Activated CD8-positive, alpha-beta memory T cell treated with anti-CD3 and anti-CD28 coated beads, Interleukin-2, amount 50 U/mL, for 1 hour (primary cell): ENCODE data around the gene WDR5.
"Not testable (repeated sequence)": the region's sequence is repeated elsewhere in the genome, so short reads cannot be mapped to it uniquely, and the experiment has no call there.

Experiments
- DNase-seq: peaks from one replicate; pipeline ENCODE4 v3.0.0-alpha.2; 2020; ENCODE audit errors: extremely low read depth

Gene WDR5

DNA sequence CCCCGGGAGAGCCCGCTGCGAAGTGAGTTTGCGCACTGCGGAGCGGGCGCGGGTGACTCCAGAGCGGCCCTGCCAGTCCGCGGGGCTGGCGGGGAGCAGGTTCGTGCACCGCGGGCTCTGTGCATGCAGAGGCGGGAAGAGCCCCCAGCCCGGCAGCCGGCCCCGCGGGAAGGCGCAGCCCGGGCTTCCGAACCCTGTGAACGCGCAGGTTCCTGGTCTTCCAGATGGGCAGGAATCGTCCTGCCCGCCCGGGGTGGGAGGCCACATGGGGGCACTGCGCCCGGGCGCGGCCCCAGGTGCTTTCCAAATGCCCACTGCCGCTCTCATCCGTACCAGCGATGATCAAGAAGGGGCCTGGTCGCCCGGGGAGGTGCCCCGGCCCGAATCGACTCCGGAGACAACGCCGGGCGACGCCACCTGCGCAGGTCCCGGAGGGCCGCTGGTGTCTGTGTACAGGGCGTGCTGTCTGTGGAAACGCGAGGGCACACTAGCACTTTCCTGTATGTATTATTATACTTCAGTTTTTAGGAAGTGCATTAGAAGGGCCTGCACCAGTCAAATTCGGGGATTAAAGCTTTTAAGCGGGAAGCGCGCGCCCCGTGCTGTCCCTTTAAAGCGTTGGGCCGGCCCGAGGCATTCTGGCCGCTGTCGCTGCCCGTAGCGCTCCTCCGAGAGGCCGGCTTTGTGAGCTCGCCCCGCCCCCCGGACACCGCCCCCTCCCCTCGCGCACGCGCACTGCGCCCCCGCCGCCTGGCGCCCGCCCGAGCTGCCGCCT is at the start of gene WDR5:
WDR5 (plus strand) TSS at position 740 of the 775 bp plus-strand sequence. CDS start 3,796 bp downstream, outside the sequence.
- peak; percentile 71 for DNase-seq

DNA sequence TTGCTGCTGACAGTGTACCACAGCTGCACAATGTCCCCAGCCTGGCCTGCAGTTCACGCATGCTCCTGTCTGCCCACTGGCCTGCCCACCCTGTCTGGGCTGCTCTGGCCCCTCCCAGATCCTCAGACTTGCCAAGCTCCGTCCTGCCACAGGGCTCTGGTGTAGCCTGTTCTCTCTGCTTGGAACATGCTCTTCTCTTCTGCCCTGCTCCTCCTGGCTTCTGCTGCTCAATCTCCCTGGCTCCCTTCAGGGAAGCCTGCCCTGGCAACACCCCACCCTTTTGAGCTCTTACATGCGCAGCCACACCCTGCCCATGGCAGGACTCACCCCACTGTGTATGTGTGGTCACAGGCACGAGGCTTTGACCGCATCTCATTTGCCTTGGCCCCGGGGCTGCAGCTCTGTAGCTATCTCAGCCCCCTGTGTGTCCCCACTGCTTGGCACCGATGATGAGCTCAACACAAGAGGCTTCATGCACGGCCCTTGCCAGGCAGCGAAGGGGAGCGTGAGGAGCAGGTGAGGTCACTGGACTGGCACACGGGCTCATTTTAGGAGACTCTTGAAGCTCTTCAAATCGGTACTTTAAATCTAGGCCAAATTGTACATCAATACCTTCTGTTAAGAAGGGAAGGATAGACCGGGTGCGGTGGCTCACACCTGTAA is 47.7 kb upstream of the WDR5 start:
- DNase-seq = no peak

DNA sequence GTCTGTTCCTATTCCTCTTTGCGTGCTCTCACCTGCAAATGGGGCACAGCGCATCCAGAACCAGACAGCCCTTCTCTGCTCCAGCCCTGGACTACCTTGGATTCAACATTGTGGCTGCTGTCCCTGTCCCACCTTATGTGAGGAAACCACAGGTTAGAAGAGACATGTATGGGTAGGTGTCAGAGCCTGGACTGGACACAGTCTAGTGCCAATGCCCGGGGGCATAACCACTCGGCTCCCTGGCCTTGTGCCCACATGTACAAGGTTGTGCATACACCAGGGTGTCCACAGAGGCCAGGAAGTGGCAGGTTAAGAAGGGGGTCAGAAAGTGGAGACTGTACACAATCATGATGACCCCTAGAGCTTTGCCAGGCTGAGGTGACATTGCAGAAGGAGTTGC is 45.9 kb upstream of the WDR5 start:
- no peak for DNase-seq

DNA sequence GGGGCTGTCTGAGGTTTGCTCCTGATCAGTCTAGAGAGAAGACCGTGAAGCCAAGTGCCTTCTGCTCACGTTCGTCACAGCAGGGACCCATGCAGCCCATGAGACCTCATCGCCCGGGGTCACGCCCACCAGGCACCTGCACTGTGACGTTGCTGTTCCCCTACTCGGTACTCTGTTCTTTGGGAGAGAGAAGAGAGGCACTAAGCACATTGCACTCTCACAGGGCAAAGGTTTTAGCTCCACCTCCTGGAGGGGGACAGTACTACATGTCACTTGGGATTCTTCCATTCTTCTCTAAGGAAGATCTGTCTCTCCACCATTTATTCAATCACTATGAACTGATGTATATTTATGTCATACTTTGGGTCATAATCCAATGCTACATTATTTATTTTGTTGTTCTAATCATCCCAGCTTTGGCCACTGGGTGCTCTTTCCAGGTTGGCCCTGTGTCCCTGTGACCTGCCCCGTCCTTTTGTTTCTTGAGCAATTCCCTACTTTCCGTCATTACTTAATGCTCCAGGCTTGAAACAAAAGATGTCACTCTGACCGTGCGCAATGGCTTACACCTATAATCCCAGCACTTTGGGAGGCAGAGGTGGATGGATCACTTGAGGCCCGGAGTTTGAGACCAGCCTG is 36.6 kb upstream of the WDR5 start:
- DNase-seq = peak; percentile 4

DNA sequence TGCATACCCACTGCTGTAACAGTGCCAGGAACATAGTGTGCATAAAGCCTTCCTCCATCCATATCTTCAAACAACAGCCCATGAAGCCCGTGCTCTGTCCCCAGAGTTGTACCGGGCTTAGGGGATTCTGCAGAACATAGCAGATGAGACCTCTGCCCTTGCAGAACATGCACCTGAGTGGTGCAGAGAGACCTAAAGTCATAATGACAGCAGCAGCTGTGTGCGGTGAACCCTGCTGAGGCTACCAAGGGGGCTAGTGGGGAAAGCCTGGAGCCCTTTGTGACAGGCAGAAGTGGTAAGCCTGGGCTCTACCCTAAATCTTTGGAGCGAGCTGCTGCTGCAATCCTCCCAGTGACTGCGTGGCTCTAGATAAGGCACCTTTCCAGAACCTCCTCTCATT is 35.8 kb upstream of the WDR5 start:
- DNase-seq = no peak

DNA sequence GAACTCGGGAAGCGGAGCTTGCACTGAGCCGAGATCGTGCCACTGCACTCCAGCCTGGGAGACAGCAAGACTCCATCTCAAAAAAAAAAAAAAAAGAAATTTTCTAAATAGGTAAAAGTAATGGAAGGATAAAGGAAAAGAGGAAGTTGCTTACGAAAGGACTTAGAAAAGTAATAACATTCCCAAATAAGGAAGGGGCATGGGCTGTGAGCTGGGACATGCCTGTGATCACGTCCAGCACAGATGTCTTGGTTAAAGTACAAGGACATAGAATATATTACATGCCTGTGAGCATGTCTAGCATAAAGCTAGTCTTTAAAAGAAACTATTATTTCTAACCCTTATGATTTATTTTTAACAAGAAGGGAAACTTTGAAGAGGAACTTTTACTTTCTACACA is 34.7 kb upstream of the WDR5 start:
- DNase-seq = not testable (repeated sequence)

DNA sequence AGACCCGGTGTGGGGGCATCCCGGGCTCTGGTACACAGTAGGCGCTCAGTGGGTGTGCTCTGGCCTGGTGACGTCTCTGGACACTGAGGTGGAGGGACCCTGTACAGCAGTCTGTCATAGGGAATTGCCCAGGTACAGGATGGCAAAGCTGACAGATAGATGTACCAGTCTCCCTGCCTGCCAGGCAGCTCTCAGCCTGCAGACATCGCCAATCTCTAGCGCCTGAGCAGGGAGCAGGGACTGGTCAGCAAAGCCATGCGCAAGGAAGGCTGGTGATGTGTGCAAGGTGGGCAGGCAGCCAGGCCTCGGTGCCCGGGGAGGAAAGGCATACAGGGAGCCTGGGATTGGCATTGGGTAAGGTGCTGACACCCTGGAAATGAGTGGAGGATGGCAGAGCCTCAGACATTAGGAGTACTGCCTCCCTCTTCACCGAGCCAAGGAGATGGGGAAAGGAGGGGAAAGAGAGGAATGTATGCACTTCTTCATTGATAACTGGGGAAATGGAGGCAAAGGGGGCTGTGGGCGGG is 34.2 kb upstream of the WDR5 start:
- DNase-seq = no peak

DNA sequence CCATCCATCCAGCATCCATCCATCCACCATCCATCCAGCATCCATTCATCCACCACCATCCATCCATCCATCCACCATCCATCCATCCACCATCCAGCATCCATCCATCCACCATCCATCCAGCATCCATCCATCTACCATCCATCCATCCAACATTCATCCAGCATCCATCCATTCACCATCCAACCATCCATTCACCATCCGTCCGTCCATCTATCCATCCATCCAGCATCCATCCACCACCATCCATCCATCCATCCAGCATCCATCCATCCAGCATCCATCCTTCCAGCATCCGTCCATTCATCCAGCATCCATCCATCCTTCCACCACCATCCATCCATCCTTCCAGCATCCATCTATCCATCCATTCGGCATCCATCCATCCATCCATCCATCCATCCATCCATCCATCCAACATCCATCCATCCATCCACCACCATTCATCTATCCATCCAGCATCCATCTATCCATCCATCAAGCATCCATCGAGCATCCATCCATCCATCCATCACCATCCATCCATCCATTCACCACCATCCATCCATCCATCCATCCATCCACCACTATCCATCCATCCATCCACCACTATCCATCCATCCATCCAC is 32.4 kb upstream of the WDR5 start:
- DNase-seq = no peak

DNA sequence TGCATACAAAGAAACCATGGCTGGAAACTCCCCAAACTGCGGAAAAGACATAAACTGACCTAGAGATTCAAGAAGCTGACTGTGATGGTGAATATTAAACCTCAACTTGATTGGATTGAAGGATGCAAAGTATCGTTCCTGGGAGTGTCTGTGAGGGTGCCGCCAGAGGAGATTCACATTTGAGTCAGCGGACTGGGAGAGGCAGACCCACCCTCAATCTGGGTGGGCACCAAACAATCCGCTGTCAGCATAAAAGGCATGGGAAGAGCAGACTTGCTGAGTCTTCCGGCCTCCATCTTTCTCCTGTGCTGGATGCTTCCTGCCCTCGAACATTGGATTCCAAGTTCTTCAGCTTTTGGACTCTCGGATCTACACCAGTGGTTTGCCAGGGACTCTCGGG is 24.8 kb upstream of the WDR5 start:
- DNase-seq = no peak

DNA sequence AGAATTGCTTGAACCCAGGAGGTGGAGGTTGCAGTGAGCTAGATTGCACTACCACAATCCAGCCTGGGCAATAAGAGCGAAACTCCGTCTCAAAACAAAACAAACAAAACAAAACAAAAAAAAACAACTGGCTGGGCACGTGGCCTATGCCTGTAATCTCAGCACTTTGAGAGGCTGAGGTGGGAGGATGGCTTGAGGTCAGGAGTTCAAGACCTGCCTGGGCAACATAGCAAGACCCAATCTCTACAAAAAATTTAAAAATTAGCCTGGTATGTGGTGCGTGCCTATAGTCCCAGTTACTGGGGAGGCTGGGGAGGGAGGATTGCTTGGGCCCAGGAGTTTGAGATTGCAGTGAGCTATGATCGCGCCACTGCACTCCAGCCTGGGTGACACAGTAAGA is 23.3 kb upstream of the WDR5 start:
- no peak for DNase-seq

DNA sequence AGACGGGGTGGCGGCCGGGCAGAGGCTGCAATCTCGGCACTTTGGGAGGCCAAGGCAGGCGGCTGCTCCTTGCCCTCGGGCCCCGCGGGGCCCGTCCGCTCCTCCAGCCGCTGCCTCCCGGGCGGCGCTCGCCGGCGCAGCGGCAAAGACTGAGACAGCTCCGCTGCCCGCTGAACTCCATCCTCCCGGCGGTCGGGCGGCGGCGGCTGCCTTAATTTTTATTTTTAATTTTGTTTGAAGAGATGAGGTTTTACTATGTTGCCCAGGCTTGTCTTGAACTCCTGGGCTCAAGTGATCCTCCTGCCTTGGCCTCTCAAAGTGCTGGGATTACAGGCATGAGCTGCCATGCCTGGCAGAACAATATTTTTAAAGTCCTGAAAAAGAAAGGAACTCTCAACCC is 16.9 kb upstream of the WDR5 start:
- DNase-seq = not testable (repeated sequence)

DNA sequence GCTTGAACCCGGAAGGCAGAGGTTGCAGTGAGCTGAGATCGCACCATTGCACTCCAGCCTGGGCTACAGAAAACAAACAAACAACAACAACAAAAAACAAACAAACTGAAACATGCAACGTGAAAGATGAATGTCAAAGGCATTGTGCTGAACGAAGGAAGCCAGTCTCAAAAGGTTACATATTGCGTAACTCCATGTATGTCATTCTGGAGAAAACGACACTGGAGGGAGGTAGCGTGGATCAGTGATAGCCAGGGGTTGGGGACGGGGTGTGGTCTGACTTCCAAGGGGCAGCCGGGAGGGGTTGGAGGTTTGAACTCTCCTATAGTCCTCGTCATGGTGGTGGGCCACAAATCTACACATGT is 12.1 kb upstream of the WDR5 start:
- no peak for DNase-seq

DNA sequence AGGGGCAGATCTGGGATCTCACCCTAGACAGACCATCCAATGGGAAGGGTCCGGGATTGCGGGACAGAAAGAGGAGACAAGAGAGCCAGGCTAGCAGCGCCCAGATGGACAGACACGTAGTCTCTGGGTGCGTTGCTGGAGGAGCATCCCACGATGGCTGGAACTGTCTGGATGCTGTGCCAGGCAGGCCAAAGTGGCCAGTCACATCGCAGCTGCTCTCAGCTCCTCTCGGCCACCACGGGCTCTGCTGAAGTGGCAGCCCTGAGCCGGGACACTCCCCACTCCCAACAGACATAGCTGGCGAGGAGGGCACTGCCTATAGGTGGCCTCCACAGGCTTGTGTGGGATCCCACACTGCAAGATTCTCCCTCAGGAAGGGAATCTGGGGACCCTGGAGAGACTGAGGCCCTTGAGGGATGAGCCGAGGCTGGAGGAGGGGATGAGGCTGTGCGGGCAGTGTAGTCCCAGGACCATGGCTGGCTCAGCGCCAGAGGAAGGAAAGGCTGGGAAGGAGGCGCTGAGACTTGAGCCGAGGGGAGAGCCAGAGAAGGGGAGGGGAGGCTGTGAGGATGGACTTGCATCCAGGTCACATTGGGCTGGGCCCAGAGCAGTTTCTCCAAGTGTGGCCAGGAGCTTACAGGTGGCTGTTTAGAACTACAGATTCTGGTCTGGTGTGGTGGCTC is 10.3 kb upstream of the WDR5 start:
- no peak for DNase-seq

DNA sequence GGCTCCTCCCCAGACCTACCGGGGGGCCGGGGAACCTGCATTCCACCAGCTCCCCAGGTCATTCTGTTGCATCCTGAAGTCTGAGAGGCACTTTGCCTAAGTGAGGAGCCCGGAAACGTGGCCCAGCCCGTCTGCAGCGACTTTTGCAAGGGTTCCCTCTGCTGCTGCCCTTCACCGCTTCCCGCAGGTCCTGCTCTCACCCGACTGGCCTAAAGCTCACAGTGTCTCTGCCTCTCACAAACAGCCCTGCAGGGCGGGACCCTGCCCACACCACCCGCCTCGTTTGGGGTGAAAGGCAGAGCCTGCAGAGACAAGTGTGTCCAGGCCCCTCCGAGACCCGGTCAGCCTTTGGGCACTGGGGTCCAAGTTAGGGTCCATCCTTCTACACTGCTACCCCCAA is 9.5 kb upstream of the WDR5 start:
- DNase-seq = no peak

DNA sequence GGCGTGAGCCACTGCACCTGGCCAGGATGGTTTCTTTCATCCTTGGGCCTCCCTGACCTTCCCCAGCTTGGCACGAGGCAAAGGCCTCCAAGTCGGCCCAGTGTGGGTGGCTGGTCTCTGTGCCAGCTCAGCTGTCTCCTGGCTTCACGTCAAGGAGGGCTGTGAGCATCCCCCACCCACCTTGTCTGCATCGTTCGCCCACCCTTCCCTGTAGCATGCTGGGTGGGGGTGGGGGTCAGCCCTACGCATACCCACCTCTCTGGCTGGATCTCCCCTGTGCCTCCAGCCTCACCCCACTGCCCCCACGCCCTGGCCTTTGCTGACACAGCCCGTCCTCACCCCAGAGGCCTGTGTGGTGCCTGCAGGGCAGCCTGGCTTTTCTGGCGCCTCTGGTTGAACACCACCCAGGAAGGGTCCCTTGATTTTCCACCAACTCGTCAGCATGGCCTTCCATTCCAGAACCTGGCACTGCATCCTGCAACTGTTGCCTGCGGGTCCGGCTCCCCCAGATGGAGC is 8.8 kb upstream of the WDR5 start:
- no peak for DNase-seq

DNA sequence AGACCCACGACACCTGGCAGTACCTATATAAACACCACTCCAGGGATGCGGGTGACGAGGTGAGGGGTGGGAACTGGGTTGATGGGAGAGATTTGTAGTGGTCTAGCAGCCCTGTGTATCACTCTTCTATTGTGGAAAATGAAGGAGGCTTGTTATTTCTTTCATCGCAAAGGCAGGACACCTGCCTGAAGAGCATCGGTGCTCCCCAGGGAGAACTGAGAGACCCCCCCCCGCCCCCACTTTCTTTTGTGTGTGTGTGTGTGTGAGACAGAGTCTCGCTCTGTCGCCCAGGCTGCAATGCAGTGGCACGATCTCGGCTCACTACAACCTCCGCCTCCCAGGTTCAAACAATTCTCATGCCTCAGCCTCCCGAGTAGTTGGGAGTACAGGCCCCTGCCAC is 8.3 kb upstream of the WDR5 start:
- DNase-seq = no peak

DNA sequence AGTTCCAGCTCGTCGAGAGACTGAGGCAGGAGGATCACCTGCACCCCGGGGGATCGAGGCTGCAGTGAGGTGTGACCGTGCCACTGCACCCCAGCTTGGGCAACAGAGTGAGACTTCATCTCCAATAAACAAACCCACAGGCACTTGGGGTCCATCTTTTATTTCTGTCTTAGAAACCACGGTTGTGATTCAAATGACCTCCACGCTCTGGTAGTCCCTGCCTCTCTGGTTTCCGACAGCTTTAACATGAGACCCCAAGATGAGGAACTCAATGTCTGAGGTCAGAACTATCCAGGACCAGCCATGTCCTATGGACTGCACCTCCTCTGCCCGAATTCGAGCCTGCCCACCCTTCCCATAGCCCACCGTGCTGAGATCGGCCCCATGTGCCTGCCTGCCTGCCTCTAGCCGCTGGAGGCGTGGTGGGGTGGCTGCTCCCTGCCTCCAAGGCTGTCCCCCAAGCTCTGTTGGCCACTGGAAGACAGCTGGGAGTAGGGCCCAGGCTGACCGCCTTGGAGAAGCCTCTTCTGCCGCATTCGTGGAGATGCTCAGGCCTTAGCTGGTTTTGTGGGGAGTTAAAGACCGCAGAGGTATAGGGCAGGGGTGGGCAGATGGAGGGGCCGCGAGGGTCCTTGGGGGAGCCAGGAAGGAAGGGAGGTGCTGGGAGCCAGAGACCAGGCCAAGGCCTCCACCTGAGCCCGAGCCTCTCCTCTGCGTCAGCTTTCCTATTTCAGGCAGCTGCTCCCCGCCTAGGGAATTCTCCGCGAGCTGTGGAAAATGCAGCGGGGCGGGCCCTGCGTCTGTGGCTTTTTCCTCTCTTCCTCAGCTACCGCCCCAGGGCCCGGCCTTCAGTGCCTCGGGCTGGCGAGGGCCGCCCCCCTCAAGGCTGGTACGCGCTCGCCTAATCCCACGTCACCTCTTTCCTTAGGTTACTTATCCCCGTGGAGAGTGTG is 6.9 kb upstream of the WDR5 start:
- DNase-seq = no peak

DNA sequence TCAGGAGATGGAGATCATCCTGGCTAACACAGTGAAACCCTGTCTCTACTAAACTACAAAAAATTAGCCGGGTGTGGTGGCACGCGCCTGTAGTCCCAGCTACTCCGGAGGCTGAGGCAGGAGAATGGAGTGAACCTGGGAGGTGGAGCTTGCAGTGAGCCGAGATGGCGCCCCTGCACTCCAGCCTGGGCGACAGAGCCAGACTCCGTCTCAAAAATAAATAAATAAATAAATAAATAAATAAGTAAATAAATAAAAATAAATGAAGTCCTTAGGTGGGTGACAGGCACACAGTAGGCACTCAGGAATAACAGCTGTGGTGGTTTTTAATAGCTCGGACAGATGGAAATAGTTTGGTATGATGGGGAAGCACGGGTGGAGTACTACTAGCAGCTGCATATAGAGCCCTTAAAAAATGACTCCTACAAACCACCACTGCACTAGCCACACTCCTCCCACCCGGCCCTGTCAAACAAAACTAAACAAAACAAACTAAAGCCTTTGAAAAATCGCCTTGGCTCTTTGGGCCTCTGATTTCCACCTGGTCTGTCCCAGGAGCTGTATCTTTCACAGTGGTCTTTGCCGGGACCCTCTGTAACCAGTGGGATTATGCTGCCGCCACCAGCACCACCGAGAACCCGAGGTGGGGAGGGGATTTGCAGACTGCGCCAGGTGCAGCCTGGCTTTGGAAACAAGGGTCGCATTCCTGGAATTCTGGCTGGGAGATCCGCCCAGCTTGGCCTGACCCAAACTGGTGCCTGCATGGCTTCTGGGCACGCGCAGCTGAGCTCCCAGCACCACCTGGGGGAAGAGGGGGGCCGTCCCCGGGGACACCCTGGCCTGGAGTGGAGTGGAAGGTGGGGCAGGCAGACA is 5.1 kb upstream of the WDR5 start:
- DNase-seq = no peak

DNA sequence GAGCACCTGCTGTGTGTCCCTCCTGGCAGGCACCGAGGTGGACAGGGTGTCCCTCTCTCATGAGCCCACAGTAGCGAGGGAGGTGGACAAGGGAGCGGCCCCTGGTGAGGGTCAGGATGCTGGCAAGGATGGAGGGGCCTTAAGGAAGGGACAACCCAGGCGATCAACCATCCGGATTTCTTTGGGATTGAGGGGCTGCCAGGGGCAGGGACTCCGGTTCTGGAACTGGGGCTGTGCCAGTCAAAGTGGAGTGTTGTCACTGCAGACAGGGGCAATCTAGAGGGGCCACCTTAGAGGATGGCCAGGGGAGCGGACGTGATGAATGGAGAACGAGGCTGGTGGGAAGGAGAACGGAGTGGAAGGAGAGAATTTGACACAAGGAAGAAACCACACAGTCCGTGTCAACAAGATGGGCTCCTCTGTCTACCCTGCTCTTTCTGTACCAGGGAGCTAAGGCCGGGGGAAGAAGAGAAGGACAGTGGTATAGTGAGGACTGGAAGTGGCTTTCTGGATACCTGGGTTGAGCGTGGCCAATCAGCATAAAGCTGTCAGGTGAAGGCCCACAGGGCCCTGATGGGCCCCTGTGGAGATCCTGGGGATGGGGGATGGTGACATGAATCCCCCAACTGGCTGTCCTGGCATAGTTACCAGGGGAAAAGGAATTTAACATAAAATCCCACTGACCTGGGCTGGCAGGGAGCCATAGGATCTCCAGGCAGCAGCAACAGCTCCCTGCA is 4.2 kb upstream of the WDR5 start:
- no peak for DNase-seq
